Loucy (cell line): Measurements from ENCODE around the gene WBP11.

Experiments used
- H2AFZ ChIP-seq: fragments of 200-600 bp; sonication (generic); 2 replicates; pipeline ENCODE4 v1.6.0; 2016; ENCODE audit warnings: antibody characterized with exemption, mild to moderate bottlenecking, low read length, moderate library complexity
- H3F3A ChIP-seq: fragments of 200-600 bp; 2 replicates; pipeline ENCODE4 v1.6.0; 2016; ENCODE audit warnings: antibody characterized with exemption, low read depth, mild to moderate bottlenecking
- H3K27me3 ChIP-seq: fragments of 200-600 bp; sonication (generic); 2 replicates; pipeline ENCODE4 v1.6.1; 2014; ENCODE audit warnings: low read length, mild to moderate bottlenecking; ENCODE audit not compliant: insufficient read depth, poor library complexity, severe bottlenecking
- H3K36me3 ChIP-seq: fragments of 200-600 bp; sonication (generic); 2 replicates; pipeline ENCODE4 v1.6.1; 2016; ENCODE audit warnings: low read length; ENCODE audit not compliant: insufficient read depth
- H3K4me1 ChIP-seq: fragments of 200-600 bp; sonication (generic); 2 replicates; pipeline ENCODE4 v1.5.1; 2014; ENCODE audit warnings: low read length, mild to moderate bottlenecking; ENCODE audit not compliant: insufficient read depth, poor library complexity, severe bottlenecking
- H3K4me2 ChIP-seq: fragments of 200-600 bp; sonication (generic); 2 replicates; pipeline ENCODE4 v1.6.0; 2014; ENCODE audit warnings: antibody characterized with exemption, low read length, low read depth, mild to moderate bottlenecking; ENCODE audit not compliant: poor library complexity, severe bottlenecking
- H3K4me3 ChIP-seq: fragments of 200-600 bp; sonication (generic); 2 replicates; pipeline ENCODE4 v1.5.1; 2014; ENCODE audit warnings: low read length, mild to moderate bottlenecking, mixed read lengths; ENCODE audit not compliant: poor library complexity, severe bottlenecking
- H3K79me2 ChIP-seq: fragments of 200-600 bp; sonication (generic); 2 replicates; pipeline ENCODE4 v1.6.1; 2014; ENCODE audit warnings: low read length; ENCODE audit not compliant: insufficient read depth
- H3K9ac ChIP-seq: fragments of 200-600 bp; sonication (generic); 2 replicates; pipeline ENCODE4 v1.6.0; 2014; ENCODE audit warnings: mild to moderate bottlenecking, low read depth, low read length, moderate library complexity; ENCODE audit not compliant: poor library complexity, severe bottlenecking
- H3K9me2 ChIP-seq: fragments of 200-600 bp; sonication (generic); replicated peaks from 2 replicates; pipeline ENCODE4 v1.6.1; 2016; ENCODE audit warnings: low read depth, low read length, mixed read lengths
- H3K9me3 ChIP-seq: fragments of 200-600 bp; sonication (generic); 2 replicates; pipeline ENCODE4 v1.6.1; 2014; ENCODE audit warnings: mild to moderate bottlenecking, antibody characterized with exemption, low read length, low read depth; ENCODE audit not compliant: insufficient read depth
- H4K20me1 ChIP-seq: fragments of 200-600 bp; sonication (generic); 2 replicates; pipeline ENCODE4 v1.6.0; 2014; ENCODE audit warnings: antibody characterized with exemption, low read length, mild to moderate bottlenecking; ENCODE audit not compliant: insufficient read depth, poor library complexity, severe bottlenecking
- EZH2phosphoT487 ChIP-seq: fragments of 200-600 bp; IDR thresholded peaks from 2 replicates; pipeline ENCODE4 v1.6.1; 2018; ENCODE audit warnings: antibody characterized with exemption, mild to moderate bottlenecking, moderate library complexity, borderline replicate concordance
- TF ChIP-seq, protein P1 (sequence below): fragments of 200-600 bp; sonication (generic); conservative IDR thresholded peaks from 2 replicates; pipeline ENCODE4 v1.5.1; 2014; ENCODE audit warnings: mild to moderate bottlenecking, antibody characterized with exemption, low read length

WBP11 gene

DNA sequence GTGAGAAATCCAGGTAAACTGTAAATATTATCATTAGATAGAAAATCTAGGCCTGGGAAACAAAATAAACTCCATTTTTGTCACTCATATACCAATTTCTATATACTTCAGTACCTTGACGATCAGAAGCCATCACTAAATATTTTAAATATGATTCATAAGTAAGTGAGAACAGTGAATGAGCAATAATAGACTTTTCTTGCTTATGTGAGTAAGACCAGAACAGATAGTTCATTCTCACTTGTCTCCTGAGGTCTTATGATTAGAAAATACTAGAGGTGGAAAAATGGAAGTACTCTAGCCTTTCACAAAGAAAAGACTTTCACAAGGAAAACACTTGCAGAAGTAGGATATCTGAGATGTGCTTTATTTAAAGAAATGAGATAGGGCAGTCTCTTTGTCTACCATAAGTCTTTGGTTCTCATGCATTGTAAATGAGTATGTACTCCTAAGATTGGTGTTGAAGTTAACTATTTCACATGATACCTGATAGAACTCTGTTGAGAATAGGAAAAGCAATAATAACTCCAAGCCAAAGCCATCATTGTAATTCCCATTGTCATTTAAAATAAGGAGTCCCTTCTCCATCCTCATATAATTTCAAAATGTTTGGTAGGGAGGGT lies 20.8 kb upstream of the WBP11 start:
- no peaks in the 10 kb centered on the region for H3K36me3 ChIP-seq
- H3K9ac ChIP-seq = no peak overlapping the region
- H3K79me2 ChIP-seq = no peaks in the 10 kb centered on the region
- H3K9me2 ChIP-seq = no peaks in the 10 kb centered on the region
- TF ChIP-seq, protein P1, sequence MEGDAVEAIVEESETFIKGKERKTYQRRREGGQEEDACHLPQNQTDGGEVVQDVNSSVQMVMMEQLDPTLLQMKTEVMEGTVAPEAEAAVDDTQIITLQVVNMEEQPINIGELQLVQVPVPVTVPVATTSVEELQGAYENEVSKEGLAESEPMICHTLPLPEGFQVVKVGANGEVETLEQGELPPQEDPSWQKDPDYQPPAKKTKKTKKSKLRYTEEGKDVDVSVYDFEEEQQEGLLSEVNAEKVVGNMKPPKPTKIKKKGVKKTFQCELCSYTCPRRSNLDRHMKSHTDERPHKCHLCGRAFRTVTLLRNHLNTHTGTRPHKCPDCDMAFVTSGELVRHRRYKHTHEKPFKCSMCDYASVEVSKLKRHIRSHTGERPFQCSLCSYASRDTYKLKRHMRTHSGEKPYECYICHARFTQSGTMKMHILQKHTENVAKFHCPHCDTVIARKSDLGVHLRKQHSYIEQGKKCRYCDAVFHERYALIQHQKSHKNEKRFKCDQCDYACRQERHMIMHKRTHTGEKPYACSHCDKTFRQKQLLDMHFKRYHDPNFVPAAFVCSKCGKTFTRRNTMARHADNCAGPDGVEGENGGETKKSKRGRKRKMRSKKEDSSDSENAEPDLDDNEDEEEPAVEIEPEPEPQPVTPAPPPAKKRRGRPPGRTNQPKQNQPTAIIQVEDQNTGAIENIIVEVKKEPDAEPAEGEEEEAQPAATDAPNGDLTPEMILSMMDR = no peak
- TF ChIP-seq EZH2phosphoT487 = no peak
- no peaks in the 10 kb centered on the region for H4K20me1 ChIP-seq
- H3K27me3 ChIP-seq = no peaks in the 10 kb centered on the region
- H3K4me3 ChIP-seq = no peak overlapping the region
- H3K4me1 ChIP-seq = no peaks in the 10 kb centered on the region
- no peaks in the 10 kb centered on the region for H3K9me3 ChIP-seq
- no peak overlapping the region for H2AFZ ChIP-seq
- H3K4me2 ChIP-seq = no peak overlapping the region
- no peaks in the 10 kb centered on the region for H3F3A ChIP-seq

DNA sequence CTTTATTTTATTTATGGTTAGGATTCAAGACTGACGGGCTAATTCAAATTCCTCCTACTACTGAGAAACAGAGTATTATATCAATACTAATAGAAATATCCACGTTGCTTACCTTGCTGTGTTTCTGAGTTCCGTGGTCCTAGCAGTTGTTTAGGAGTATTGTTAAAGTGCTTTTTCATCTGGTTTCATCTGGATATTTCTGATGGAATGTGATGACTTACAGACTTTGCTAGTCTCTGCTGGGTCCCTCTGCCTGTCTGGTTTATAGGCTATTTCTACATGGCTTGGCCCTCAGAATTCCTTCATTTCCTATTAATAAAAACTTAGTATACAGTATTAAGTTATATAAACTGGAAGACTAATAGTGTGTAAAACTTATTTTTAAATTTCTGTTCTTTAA lies 10.7 kb upstream of the WBP11 start, which contains the start of gene SMCO3:
Gene SMCO3, minus strand, starts transcription at position 169 of the 400 bp plus-strand sequence. CDS start 7,502 bp downstream, outside the sequence.
- Histone ChIP-seq H3K27me3 (no peaks in the 10 kb centered on the region), H3K9ac (no peak within 1 kb of the TSS), H4K20me1 (no peaks in the 10 kb centered on the region), H3K79me2 (no peaks in the 10 kb centered on the region), H2AFZ (no peak within 1 kb of the TSS), H3K9me3 (no peaks in the 10 kb centered on the region), H3F3A (no peaks in the 10 kb centered on the region), H3K4me2 (no peak within 1 kb of the TSS), H3K36me3 (no peaks in the 10 kb centered on the region), H3K4me3 (no peak within 1 kb of the TSS), H3K4me1 (no peaks in the 10 kb centered on the region), H3K9me2 (no peaks in the 10 kb centered on the region)
- no peak for TF ChIP-seq EZH2phosphoT487
- TF ChIP-seq, protein P1 = no peak

DNA sequence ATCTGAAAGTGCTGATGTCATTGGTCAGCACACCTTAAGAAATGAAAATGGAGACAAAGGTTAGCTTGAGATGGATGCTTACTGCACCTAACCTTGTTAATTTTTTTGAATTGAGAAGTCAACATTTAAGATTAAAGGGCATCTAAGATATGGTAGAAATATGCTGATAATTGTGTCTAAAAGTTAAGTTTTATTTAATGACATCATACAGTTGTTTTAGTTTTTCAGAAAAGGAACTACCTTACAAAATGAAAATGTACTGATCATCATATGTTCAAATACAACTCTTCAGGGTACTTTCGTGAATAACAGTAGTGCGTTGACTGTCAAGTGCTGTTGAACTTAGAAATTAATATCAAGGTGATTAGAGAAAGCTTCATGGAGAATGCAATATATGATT lies 8.2 kb upstream of the WBP11 start:
- no peak overlapping the region for H3K4me3 ChIP-seq
- H3K4me2 ChIP-seq = no peak overlapping the region
- no peak overlapping the region for H2AFZ ChIP-seq
- H3K27me3 ChIP-seq = no peaks in the 10 kb centered on the region
- H3F3A ChIP-seq = no peaks in the 10 kb centered on the region
- H3K9ac ChIP-seq = no peak overlapping the region
- no peaks in the 10 kb centered on the region for H4K20me1 ChIP-seq
- no peaks in the 10 kb centered on the region for H3K79me2 ChIP-seq
- H3K4me1 ChIP-seq = no peaks in the 10 kb centered on the region
- no peak for TF ChIP-seq EZH2phosphoT487
- TF ChIP-seq, protein P1 = no peak
- no peaks in the 10 kb centered on the region for H3K36me3 ChIP-seq
- H3K9me3 ChIP-seq = no peaks in the 10 kb centered on the region
- H3K9me2 ChIP-seq = no peaks in the 10 kb centered on the region
